Mesenchymal stem cell (in vitro differentiated cells and primary cell): ENCODE data around the gene ETF1. TPM values are rescaled to one million over a fixed set of nuclear protein-coding genes. Genes with fewer than 3 reads are reported as not detected.
A peak's percentile ranks its signal among the peaks of the same experiment; 100 is the strongest.

Experiments
- DNase-seq: peaks from one replicate; pipeline ENCODE4 v3.0.0-alpha.2; 2013
- H2AFZ ChIP-seq: one replicate; pipeline ENCODE4 v1.6.1; 2013; ENCODE audit warnings: low read depth, mild to moderate bottlenecking, control low read depth, inconsistent platforms, low read length, moderate library complexity
- H2AK5ac ChIP-seq: 2 replicates; pipeline ENCODE4 v1.6.1; 2013; ENCODE audit warnings: low read length, moderate library complexity, mild to moderate bottlenecking, inconsistent platforms; ENCODE audit not compliant: severe bottlenecking
- H2BK120ac ChIP-seq: one replicate; pipeline ENCODE4 v1.6.1; 2013; ENCODE audit warnings: low read depth, mild to moderate bottlenecking, inconsistent platforms, low read length, moderate library complexity
- H2BK12ac ChIP-seq, 2 experiments: one replicate each; pipeline ENCODE4 v1.6.1; 2013; ENCODE audit warnings: inconsistent platforms in 2 of 2, low read length in 2 of 2, mild to moderate bottlenecking in 2 of 2, moderate library complexity in 2 of 2, control low read depth in 1 of 2
- H2BK15ac ChIP-seq: one replicate; pipeline ENCODE4 v1.6.1; 2013; ENCODE audit warnings: mild to moderate bottlenecking, low read depth, inconsistent platforms; ENCODE audit not compliant: poor library complexity, severe bottlenecking
- H2BK5ac ChIP-seq: 2 replicates; pipeline ENCODE4 v1.6.1; 2013; ENCODE audit warnings: low read depth, mild to moderate bottlenecking, low read length, control low read depth, inconsistent platforms; ENCODE audit not compliant: poor library complexity, severe bottlenecking
- H3K14ac ChIP-seq, 2 experiments: one replicate each; pipeline ENCODE4 v1.6.1; 2013; ENCODE audit warnings: inconsistent platforms in 2 of 2, low read length in 2 of 2, control low read depth in 1 of 2, mild to moderate bottlenecking in 1 of 2, moderate library complexity in 1 of 2
- H3K18ac ChIP-seq, 2 experiments: one replicate each; pipeline ENCODE4 v1.6.1; 2013; ENCODE audit warnings: inconsistent platforms in 2 of 2, low read length in 2 of 2, control low read depth in 1 of 2, low read depth in 1 of 2, mild to moderate bottlenecking in 1 of 2
- H3K23ac ChIP-seq, 2 experiments: one replicate each; pipeline ENCODE4 v1.6.1; 2013; ENCODE audit warnings: inconsistent platforms in 2 of 2, low read length in 2 of 2, mild to moderate bottlenecking in 2 of 2, moderate library complexity in 2 of 2, control low read depth in 1 of 2
- H3K27ac ChIP-seq: 2 replicates; pipeline ENCODE4 v1.5.1; 2013; ENCODE audit warnings: mild to moderate bottlenecking, moderate library complexity, low read length, control low read depth, inconsistent platforms; ENCODE audit not compliant: poor library complexity, severe bottlenecking
- H3K27me3 ChIP-seq, 2 experiments: 2 replicates each; pipeline versions ENCODE4 v1.6.1 to v1.7.0; 2013; ENCODE audit warnings: low read length in 2 of 2, mild to moderate bottlenecking in 2 of 2, moderate library complexity in 2 of 2, control low read depth in 1 of 2, inconsistent platforms in 1 of 2; ENCODE audit not compliant: control insufficient read depth in 1 of 2, insufficient read depth in 1 of 2
- H3K36me3 ChIP-seq, 2 experiments: 2 replicates each; pipeline versions ENCODE4 v1.6.1 to v1.7.0; 2013; ENCODE audit warnings: low read length in 2 of 2, control low read depth in 1 of 2, inconsistent platforms in 1 of 2, low read depth in 1 of 2, mild to moderate bottlenecking in 1 of 2; ENCODE audit not compliant: insufficient read depth in 2 of 2, control insufficient read depth in 1 of 2
- H3K4ac ChIP-seq, 2 experiments: one replicate each; pipeline ENCODE4 v1.6.1; 2013; ENCODE audit warnings: inconsistent platforms in 2 of 2, low read length in 2 of 2, mild to moderate bottlenecking in 2 of 2, moderate library complexity in 2 of 2, control low read depth in 1 of 2, low read depth in 1 of 2
- H3K4me1 ChIP-seq: 2 replicates; pipeline ENCODE4 v1.6.1; 2013; ENCODE audit warnings: low read depth, low read length, control low read depth; ENCODE audit not compliant: control insufficient read depth, insufficient read depth
- H3K4me2 ChIP-seq: 2 replicates; pipeline ENCODE4 v1.6.1; 2013; ENCODE audit warnings: low read length, mild to moderate bottlenecking, inconsistent platforms; ENCODE audit not compliant: poor library complexity, severe bottlenecking
- H3K4me3 ChIP-seq, 2 experiments: 2 replicates each; pipeline versions ENCODE4 v1.5.1 to v1.7.0; 2013; ENCODE audit warnings: low read length in 2 of 2, mild to moderate bottlenecking in 2 of 2, control low read depth in 1 of 2, low read depth in 1 of 2; ENCODE audit not compliant: insufficient read depth in 1 of 2
- H3K79me1 ChIP-seq: replicated peaks from 2 replicates; pipeline ENCODE4 v1.6.1; 2013; ENCODE audit warnings: mild to moderate bottlenecking, control low read depth, low read length, inconsistent platforms; ENCODE audit not compliant: poor library complexity, severe bottlenecking
- H3K9ac ChIP-seq: 2 replicates; pipeline ENCODE4 v1.7.0; 2013; ENCODE audit warnings: mild to moderate bottlenecking, low read length, moderate library complexity
- H3K9me3 ChIP-seq: 2 replicates; pipeline ENCODE4 v1.7.0; 2013; ENCODE audit warnings: mild to moderate bottlenecking, low read length; ENCODE audit not compliant: control insufficient read depth
- H4K8ac ChIP-seq: one replicate; pipeline ENCODE4 v1.6.1; 2013; ENCODE audit warnings: inconsistent platforms, mild to moderate bottlenecking, low read length, moderate library complexity
- H4K91ac ChIP-seq: one replicate; pipeline ENCODE4 v1.6.1; 2013; ENCODE audit warnings: mild to moderate bottlenecking, low read length, inconsistent platforms
- WGBS: methylation state at CpG from one replicate; pipeline ENCODE4 v1.1.7; 2013; ENCODE audit warnings: mixed read lengths; 5-methylcytosine and 5-hydroxymethylcytosine counted together
- polyA plus RNA-seq, 2 experiments: library from polyadenylated mRNA; stranded (reverse); fragments of 200-250 nt; gene quantifications; one replicate each; pipeline ENCODE4 v1.2.3, GENCODE V29; 2013

Gene ETF1
- polyA plus RNA-seq (2013, experiment 1 of 2), result 93.4 TPM
- 96.7 TPM for polyA plus RNA-seq (2013, experiment 2 of 2)

GRCh38 chr5:138542956-138543729, at the start of gene ETF1:
Gene ETF1, minus strand, starts transcription at chr5:138543236. Its CDS starts 318 bp downstream, at chr5:138542918.
- H3K27me3 ChIP-seq, result no peaks in the 10 kb centered on the region
- WGBS, result under 1% methylated on average over 60 of the region's 70 CpGs
- H2BK5ac ChIP-seq, result peak within 1 kb of the TSS; percentile 98
- no peaks in the 10 kb centered on the region for H3K9me3 ChIP-seq
- H2AFZ ChIP-seq, result peak within 1 kb of the TSS; percentile 93
- H4K8ac ChIP-seq, result peak within 1 kb of the TSS; percentile 94
- peak; percentile 100 for DNase-seq
- peaks cover 0 to 22% of the 10 kb centered on the region in 2 experiments for H3K36me3 ChIP-seq
- peak within 1 kb of the TSS; percentile 100 for H3K9ac ChIP-seq
- peak within 1 kb of the TSS; percentile 92 to 98 for H3K18ac ChIP-seq
- H2BK12ac ChIP-seq, result peak within 1 kb of the TSS in 1 of 2 experiments; percentile 59
- peaks cover 9% of the 10 kb centered on the region for H3K4me1 ChIP-seq
- peak within 1 kb of the TSS; percentile 78 for H2BK120ac ChIP-seq
- H3K23ac ChIP-seq, result peak within 1 kb of the TSS; percentile 8 to 97
- peak within 1 kb of the TSS; percentile 94 for H2AK5ac ChIP-seq
- H3K27ac ChIP-seq, result peak within 1 kb of the TSS; percentile 93
- H3K4me3 ChIP-seq, result peak within 1 kb of the TSS; percentile 89 to 99
- peak within 1 kb of the TSS; percentile 99 for H2BK15ac ChIP-seq
- H3K4me2 ChIP-seq, result peak within 1 kb of the TSS; percentile 96
- H3K4ac ChIP-seq, result peak within 1 kb of the TSS; percentile 96 to 98
- peaks cover 6% of the 10 kb centered on the region for H3K79me1 ChIP-seq
- H3K14ac ChIP-seq, result peak within 1 kb of the TSS in 1 of 2 experiments; percentile 97
- H4K91ac ChIP-seq, result peak within 1 kb of the TSS; percentile 91

- Histone ChIP-seq H3K27me3 (no peaks in the 10 kb centered on the region), H3K9ac (no peak overlapping the region), H2BK12ac (no peak overlapping the region), H3K79me1 (no peaks in the 10 kb centered on the region), H2AFZ (no peak overlapping the region), H3K14ac (no peak overlapping the region), H3K4ac (no peak overlapping the region), H3K9me3 (no peaks in the 10 kb centered on the region), H3K27ac (no peak overlapping the region), H4K91ac (no peak overlapping the region), H3K23ac (no peak overlapping the region), H2BK120ac (no peak overlapping the region), H3K4me3 (no peak overlapping the region), H3K4me2 (no peak overlapping the region), H2AK5ac (no peak overlapping the region), H3K18ac (no peak overlapping the region), H2BK15ac (no peak overlapping the region), H3K4me1 (no peaks in the 10 kb centered on the region), H2BK5ac (no peak overlapping the region), H3K36me3 (no peaks in the 10 kb centered on the region), H4K8ac (no peak overlapping the region)
- no peak for DNase-seq
- WGBS, result 100% methylated on average over 1 of the region's 2 CpGs
Measured at GRCh38 chr5:138588013-138588788, 45.2 kb upstream of the ETF1 start.

DNA sequence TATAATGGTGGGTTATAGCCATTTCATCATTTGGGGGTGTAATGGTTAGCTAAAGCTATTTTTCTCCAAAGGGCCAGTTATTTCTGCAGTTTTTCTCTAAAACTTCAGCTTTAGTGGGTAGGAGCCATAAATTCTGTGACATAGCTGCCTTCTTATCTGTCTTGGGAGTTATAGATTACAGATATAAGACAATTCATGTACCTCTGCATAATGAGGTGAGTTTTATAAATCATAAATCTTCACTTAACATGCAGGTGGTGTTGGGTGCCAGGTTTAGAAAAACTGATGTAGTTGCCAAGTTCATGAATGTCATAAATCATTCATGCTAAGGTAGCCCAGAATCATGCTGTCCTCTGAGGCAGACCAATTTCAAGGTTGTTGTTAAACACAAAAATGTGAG, 42.1 kb upstream of the ETF1 start:
- H3K4ac ChIP-seq, result no peak overlapping the region
- H3K23ac ChIP-seq, result no peak overlapping the region
- no peak overlapping the region for H2BK5ac ChIP-seq
- H2BK15ac ChIP-seq, result no peak overlapping the region
- H3K4me1 ChIP-seq, result no peaks in the 10 kb centered on the region
- H4K91ac ChIP-seq, result no peak overlapping the region
- no peak overlapping the region for H2AFZ ChIP-seq
- no peak overlapping the region for H3K18ac ChIP-seq
- H3K9me3 ChIP-seq, result no peaks in the 10 kb centered on the region
- H2BK120ac ChIP-seq, result no peak overlapping the region
- no peak overlapping the region for H2AK5ac ChIP-seq
- no peaks in the 10 kb centered on the region for H3K79me1 ChIP-seq
- no peak overlapping the region for H2BK12ac ChIP-seq
- H3K9ac ChIP-seq, result no peak overlapping the region
- H3K4me2 ChIP-seq, result no peak overlapping the region
- H3K4me3 ChIP-seq, result no peak overlapping the region
- no peaks in the 10 kb centered on the region for H3K36me3 ChIP-seq
- H3K14ac ChIP-seq, result no peak overlapping the region
- H3K27ac ChIP-seq, result no peak overlapping the region
- no peaks in the 10 kb centered on the region for H3K27me3 ChIP-seq
- H4K8ac ChIP-seq, result no peak overlapping the region
- DNase-seq, result no peak

DNA sequence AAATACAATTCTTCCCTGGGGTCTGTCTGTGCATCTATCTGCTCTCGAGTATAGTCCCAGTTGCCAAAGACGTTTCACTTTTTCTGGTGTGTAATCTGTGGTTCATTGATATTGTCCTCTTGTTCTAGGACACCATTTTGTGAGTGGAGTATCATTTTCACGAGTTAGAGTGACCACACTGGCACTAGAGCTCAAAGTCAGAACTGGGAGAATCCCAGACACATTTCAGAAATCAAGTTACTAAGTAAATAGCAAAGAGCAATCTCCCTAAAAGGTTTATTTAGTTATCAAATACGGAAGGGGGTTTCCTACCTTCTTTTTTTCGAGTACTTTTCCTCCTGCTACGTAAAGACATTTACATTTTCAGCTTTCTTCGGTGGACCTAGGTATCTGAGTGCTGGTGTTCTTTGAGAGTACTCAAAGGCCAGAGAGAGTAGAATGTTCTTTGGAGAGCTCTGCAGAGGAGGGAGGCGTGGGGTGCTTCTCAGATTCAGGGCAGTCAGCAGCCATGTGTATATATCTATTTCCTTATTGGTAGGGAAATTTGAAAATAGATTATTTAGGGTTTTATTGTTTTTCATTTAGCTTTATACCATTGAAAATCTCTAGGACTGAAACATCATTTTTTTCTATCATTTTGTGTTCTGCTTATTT, 41.1 kb upstream of the ETF1 start:
- Histone ChIP-seq H2BK12ac (no peak overlapping the region), H3K4me1 (no peaks in the 10 kb centered on the region), H3K9ac (no peak overlapping the region), H2BK120ac (no peak overlapping the region), H4K8ac (no peak overlapping the region), H3K36me3 (no peaks in the 10 kb centered on the region), H3K23ac (no peak overlapping the region), H3K14ac (no peak overlapping the region), H2AFZ (peak overlapping the region; percentile 16), H3K9me3 (no peaks in the 10 kb centered on the region), H3K27me3 (no peaks in the 10 kb centered on the region), H3K27ac (no peak overlapping the region), H4K91ac (no peak overlapping the region), H2BK15ac (no peak overlapping the region), H3K18ac (no peak overlapping the region), H3K4ac (no peak overlapping the region), H3K4me3 (no peak overlapping the region), H3K4me2 (no peak overlapping the region), H2BK5ac (no peak overlapping the region), H3K79me1 (no peaks in the 10 kb centered on the region), H2AK5ac (no peak overlapping the region)
- DNase-seq, result no peak
- 88% methylated on average over 8 of the region's 8 CpGs for WGBS
